ENCODE data around the gene MTMR12. TPM values are rescaled to one million over a fixed set of nuclear protein-coding genes. Genes with fewer than 3 reads are reported as not detected.

The MTMR12 gene
- total and polyA plus RNA-seq, 2 donors from 2014 or later: 9.3 to 52.8 TPM

DNA sequence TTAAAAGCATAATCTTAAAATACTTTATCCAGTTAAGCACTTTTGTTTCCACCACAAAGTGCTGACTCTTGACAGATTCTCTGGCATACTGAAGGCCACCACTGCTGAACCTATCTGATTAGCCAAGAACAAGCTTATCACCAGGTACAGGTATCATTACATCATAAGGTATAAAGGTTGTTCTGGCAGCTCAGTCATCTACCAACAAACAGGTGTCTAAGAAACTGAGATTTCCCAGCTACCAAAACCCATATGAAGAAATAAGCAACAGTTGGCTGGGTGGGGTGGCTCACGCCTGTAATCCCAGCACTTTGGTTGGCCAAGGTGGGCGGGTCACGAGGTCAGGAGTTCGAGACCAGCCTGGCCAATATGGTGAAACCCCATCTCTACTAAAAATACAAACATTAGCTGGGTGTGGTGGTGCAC, 5.0 kb downstream of the MTMR12 start:
- H3K9me3 ChIP-seq (ENCODE audit: control insufficient read depth in 2 of 3, insufficient read depth in 1 of 3, low read length in 3 of 3): no peaks in the 10 kb centered on the region
- FAIRE-seq (no peak), DNase-seq (no peak)
- no peak overlapping the region for H3K4me3 ChIP-seq (ENCODE audit: low read length in 3 of 3)
- H3K9ac ChIP-seq (ENCODE audit: low read length in 3 of 3): no peak overlapping the region
- no peaks in the 10 kb centered on the region for H3K36me3 ChIP-seq (ENCODE audit: control insufficient read depth in 2 of 3, insufficient read depth in 3 of 3, low read length in 3 of 3)
- no peaks in the 10 kb centered on the region for H3K27me3 ChIP-seq (ENCODE audit: control insufficient read depth, insufficient read depth, low read length)
- TF ChIP-seq, protein P1, sequence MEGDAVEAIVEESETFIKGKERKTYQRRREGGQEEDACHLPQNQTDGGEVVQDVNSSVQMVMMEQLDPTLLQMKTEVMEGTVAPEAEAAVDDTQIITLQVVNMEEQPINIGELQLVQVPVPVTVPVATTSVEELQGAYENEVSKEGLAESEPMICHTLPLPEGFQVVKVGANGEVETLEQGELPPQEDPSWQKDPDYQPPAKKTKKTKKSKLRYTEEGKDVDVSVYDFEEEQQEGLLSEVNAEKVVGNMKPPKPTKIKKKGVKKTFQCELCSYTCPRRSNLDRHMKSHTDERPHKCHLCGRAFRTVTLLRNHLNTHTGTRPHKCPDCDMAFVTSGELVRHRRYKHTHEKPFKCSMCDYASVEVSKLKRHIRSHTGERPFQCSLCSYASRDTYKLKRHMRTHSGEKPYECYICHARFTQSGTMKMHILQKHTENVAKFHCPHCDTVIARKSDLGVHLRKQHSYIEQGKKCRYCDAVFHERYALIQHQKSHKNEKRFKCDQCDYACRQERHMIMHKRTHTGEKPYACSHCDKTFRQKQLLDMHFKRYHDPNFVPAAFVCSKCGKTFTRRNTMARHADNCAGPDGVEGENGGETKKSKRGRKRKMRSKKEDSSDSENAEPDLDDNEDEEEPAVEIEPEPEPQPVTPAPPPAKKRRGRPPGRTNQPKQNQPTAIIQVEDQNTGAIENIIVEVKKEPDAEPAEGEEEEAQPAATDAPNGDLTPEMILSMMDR (IDR thresholded peaks at IDR 0.05; ENCODE audit: borderline replicate concordance, extremely low read depth, insufficient read depth): no peak
- H3K27ac ChIP-seq (ENCODE audit: low read depth in 2 of 2, low read length in 2 of 2): peak overlapping the region in 1 of 2 donors; percentile 23
- intact Hi-C loops (cut with DNase I): no loop called here
- peaks cover 0 to 32% (median 28%) of the 10 kb centered on the region in 3 donors for H3K4me1 ChIP-seq (ENCODE audit: control insufficient read depth in 2 of 3, insufficient read depth in 2 of 3, low read depth in 1 of 3, low read length in 3 of 3)

DNA sequence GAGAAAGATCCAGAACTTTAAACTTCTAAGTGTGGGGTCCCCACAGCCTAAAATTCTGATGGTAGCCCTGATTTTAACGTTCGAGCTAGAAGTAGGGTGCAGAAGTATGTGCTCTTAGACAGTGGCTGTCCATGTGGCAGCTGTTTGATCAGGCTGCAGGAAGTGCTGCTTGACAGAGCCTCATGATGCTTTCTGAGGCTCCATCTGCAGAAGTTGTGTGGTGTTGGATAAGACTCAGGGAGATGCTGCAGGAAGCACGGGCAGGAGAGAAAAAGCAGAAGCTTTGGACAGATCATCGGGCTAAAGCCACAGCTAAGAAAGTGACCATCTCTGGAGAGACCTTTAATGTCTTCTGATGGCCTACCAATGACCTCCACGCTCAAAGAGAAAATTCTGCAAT, 8.1 kb downstream of the MTMR12 start:
- no peak overlapping the region for H3K9ac ChIP-seq (ENCODE audit: low read length in 3 of 3)
- peaks cover 0 to 41% (median 25%) of the 10 kb centered on the region in 3 donors for H3K4me1 ChIP-seq (ENCODE audit: control insufficient read depth in 2 of 3, insufficient read depth in 2 of 3, low read depth in 1 of 3, low read length in 3 of 3)
- no peak overlapping the region for H3K4me3 ChIP-seq (ENCODE audit: low read length in 3 of 3)
- intact Hi-C loops (cut with DNase I): no loop called here
- DNase-seq (no peak), FAIRE-seq (no peak)
- H3K27me3 ChIP-seq (ENCODE audit: control insufficient read depth, insufficient read depth, low read length): no peaks in the 10 kb centered on the region
- H3K27ac ChIP-seq (ENCODE audit: low read depth in 2 of 2, low read length in 2 of 2): no peak overlapping the region
- H3K9me3 ChIP-seq (ENCODE audit: control insufficient read depth in 2 of 3, insufficient read depth in 1 of 3, low read length in 3 of 3): no peaks in the 10 kb centered on the region
- TF ChIP-seq, protein P1 (IDR thresholded peaks at IDR 0.05; ENCODE audit: borderline replicate concordance, extremely low read depth, insufficient read depth): no peak
- H3K36me3 ChIP-seq (ENCODE audit: control insufficient read depth in 2 of 3, insufficient read depth in 3 of 3, low read length in 3 of 3): no peaks in the 10 kb centered on the region

DNA sequence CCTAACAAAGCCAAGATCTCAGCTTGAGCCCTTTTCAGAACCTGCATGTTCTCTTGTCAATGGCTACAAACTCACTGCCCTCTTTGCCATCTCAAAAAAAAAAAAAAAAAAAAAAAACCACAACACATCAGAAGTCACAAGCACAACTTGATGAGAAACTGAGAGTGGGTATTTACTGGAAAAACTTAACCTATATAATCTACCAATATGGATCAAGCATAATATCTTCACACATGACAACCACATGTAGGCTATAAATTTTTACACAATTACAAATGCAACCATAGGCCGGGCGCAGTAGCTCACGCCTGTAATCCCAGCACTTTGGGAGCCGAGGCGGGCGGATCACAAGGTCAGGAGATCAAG, 9.0 kb downstream of the MTMR12 start:
- H3K27ac ChIP-seq (ENCODE audit: low read depth in 2 of 2, low read length in 2 of 2): peak overlapping the region; percentile 74 to 93
- H3K36me3 ChIP-seq (ENCODE audit: control insufficient read depth in 2 of 3, insufficient read depth in 3 of 3, low read length in 3 of 3): no peaks in the 10 kb centered on the region
- DNase-seq (no peak), FAIRE-seq (no peak)
- peaks cover 0 to 39% (median 22%) of the 10 kb centered on the region in 3 donors for H3K4me1 ChIP-seq (ENCODE audit: control insufficient read depth in 2 of 3, insufficient read depth in 2 of 3, low read depth in 1 of 3, low read length in 3 of 3)
- H3K9me3 ChIP-seq (ENCODE audit: control insufficient read depth in 2 of 3, insufficient read depth in 1 of 3, low read length in 3 of 3): no peaks in the 10 kb centered on the region
- H3K27me3 ChIP-seq (ENCODE audit: control insufficient read depth, insufficient read depth, low read length): no peaks in the 10 kb centered on the region
- intact Hi-C loops (cut with DNase I): no loop called here
- peak overlapping the region in 1 of 3 donors; percentile 42 for H3K9ac ChIP-seq (ENCODE audit: low read length in 3 of 3)
- TF ChIP-seq, protein P1 (IDR thresholded peaks at IDR 0.05; ENCODE audit: borderline replicate concordance, extremely low read depth, insufficient read depth): no peak
- no peak overlapping the region for H3K4me3 ChIP-seq (ENCODE audit: low read length in 3 of 3)

Data from kidney (tissue), 14 donors.